Heart left ventricle (tissue), 13 donors: Measurements from ENCODE around the gene TAPT1.

ENCODE experiments used
- POLR2A ChIP-seq, 2 donors: fragments of 450-650 bp; IDR thresholded peaks; one replicate each; pipeline ENCODE4 v1.6.1; 2017; ENCODE audit warnings: antibody characterized with exemption in 2 of 2, mild to moderate bottlenecking in 2 of 2, moderate library complexity in 2 of 2
- TF ChIP-seq, protein P1 (sequence below), 12 donors: fragments of 200-600 bp; sonication (generic) in 4 of 12; IDR thresholded peaks; one replicate each; pipeline versions ENCODE4 v1.5.0 to v1.8.0; 2018 to 2022; ENCODE audit warnings: antibody characterized with exemption in 12 of 12, mild to moderate bottlenecking in 5 of 12
- donor health status: ischemic (EF 13 %, LVEDD 7.1; RV severe dilation, severe dysfunction).
- donor health status: DM: no; HTN: yes; CAD: no.
- donor health status: DM: no; HTN: no; CAD: no.
- donor health status: ischemic (EF 25% LVEDD 6.9; RV normal size, moderate dysfunction).
- donor health status: ischemic (EF 25% LVEDD 5.7; RV mildly dilated, moderate dysfunction).
- donor health status: ischemic (EF 35%, LVEDD 5.7; RV mildly dilated, moderate dysfunction).
- donor health status: nonischemic (EF 11% LVEDD 7.7; RV severe dilation, severe dysfunction).
- donor health status: DM: yes; HTN: yes; CAD: no.
- donor health status: PGD.
- donor health status: ischemic (EF 29% LVEDD 5.4; RV normal size, mild dysfunction).
- donor health status: nonischemic (EF 23%, LVEDD 6.1; RV moderate dilation, normal function).

DNA sequence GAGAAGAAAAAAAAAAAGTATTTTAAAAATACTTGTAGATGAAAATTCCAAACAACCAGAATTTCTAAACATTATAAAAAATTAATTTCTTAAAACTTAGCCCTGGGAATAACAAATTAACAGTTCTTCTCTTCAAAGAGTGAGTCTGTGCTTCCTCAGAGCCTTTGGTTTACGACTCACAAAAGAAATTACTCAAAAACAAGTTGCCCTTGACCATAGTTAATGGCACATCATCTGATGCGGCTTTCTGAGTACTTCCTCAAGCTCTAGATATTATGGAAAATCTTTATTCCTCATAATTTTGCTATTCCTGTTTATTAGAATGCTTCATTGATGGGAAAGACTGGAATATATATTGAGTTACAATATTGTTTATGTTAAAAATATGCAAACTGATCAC lies 23.7 kb downstream of the TAPT1 start:
- TF ChIP-seq, protein P1, sequence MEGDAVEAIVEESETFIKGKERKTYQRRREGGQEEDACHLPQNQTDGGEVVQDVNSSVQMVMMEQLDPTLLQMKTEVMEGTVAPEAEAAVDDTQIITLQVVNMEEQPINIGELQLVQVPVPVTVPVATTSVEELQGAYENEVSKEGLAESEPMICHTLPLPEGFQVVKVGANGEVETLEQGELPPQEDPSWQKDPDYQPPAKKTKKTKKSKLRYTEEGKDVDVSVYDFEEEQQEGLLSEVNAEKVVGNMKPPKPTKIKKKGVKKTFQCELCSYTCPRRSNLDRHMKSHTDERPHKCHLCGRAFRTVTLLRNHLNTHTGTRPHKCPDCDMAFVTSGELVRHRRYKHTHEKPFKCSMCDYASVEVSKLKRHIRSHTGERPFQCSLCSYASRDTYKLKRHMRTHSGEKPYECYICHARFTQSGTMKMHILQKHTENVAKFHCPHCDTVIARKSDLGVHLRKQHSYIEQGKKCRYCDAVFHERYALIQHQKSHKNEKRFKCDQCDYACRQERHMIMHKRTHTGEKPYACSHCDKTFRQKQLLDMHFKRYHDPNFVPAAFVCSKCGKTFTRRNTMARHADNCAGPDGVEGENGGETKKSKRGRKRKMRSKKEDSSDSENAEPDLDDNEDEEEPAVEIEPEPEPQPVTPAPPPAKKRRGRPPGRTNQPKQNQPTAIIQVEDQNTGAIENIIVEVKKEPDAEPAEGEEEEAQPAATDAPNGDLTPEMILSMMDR (IDR thresholded peaks at IDR 0.05) = no peak
- no peak for TF ChIP-seq POLR2A (IDR thresholded peaks at IDR 0.05)
